PC-9 (cell line): Measurements from ENCODE around the gene PRKCB.

Experiments used
- CTCF ChIP-seq: fragments of 200-600 bp; sonication (generic); conservative IDR thresholded peaks from 2 replicates; pipeline ENCODE4 v1.6.1; 2017; ENCODE audit warnings: mixed run types, antibody characterized with exemption, mild to moderate bottlenecking, moderate library complexity
- EZH2 ChIP-seq: fragments of 200-600 bp; sonication (generic); IDR thresholded peaks from 2 replicates; pipeline ENCODE4 v1.8.0; 2017; ENCODE audit warnings: antibody characterized with exemption, low read depth

DNA sequence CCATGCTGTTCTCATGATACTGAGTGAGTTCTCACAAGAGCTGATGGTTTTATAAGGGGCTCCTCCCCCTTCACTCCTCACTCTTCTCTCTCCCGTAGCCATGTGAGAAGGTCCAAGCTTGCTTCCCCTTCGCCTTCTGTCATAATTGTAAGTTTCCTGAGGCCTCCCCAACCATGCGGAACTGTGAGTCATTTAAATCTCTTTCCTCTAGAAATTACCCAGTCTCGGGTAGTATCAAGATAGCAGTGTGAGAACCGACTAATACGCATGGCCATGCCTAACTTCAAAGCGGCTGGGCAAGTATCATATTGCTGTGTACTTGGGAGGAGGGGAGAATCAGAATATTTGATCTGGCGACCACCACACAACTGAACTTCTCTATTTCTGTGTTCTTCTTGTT, 88.3 kb downstream of the PRKCB start:
- no peak for TF ChIP-seq CTCF
- TF ChIP-seq EZH2, result no peak
